SK-N-SH (cell line): ENCODE results near the gene UCK1. TPM values are rescaled to one million over a fixed set of nuclear protein-coding genes. Genes with fewer than 3 reads are reported as not detected.

Experiments used
- CTCF ChIA-PET: fragments of 300-600, 350-600 bp; formaldehyde crosslinking; extraction: SDS; loops from one replicate; lab custom pipeline; 2021; lab: Yijun Ruan, JAX
- POLR2A ChIA-PET: fragments of 350-600 bp; sonication (Branson Sonifier 250); formaldehyde crosslinking; extraction: SDS; loops from one replicate; lab custom pipeline; 2020; ENCODE audit warnings: antibody characterized with exemption, inconsistent platforms; lab: Yijun Ruan, JAX
- DNase-seq: peaks from one replicate; pipeline ENCODE4 v3.0.0; 2012
- H2AFZ ChIP-seq: fragments of 200-600 bp; sonication (generic); 2 replicates; pipeline ENCODE4 v1.8.1; 2016; ENCODE audit warnings: antibody characterized with exemption, mild to moderate bottlenecking, low read depth
- H3F3A ChIP-seq: fragments of 200-600 bp; sonication (generic); replicated peaks from 2 replicates; pipeline ENCODE3; 2016; ENCODE audit warnings: antibody characterized with exemption, mild to moderate bottlenecking; ENCODE audit not compliant: insufficient read depth
- H3K27ac ChIP-seq, 2 experiments: fragments of 200-500 bp in 1 of 2; fragments of 200-600 bp in 1 of 2; sonication (Bioruptor generic) in 1 of 2; sonication (generic), shearing (Covaris generic) in 1 of 2; 2 replicates each; pipeline versions ENCODE4 v1.5.1 to v1.6.1; 2014 to 2016; ENCODE audit warnings: low read depth in 2 of 2, inconsistent platforms in 1 of 2, low read length in 1 of 2, mild to moderate bottlenecking in 1 of 2, mixed read lengths in 1 of 2
- H3K27me3 ChIP-seq: fragments of 200-600 bp; sonication (generic), shearing (Covaris generic); 2 replicates; pipeline ENCODE4 v1.6.1; 2016; ENCODE audit warnings: mixed run types; ENCODE audit not compliant: insufficient read depth
- H3K36me3 ChIP-seq, 2 experiments: fragments of 200-500 bp in 1 of 2; fragments of 200-600 bp in 1 of 2; sonication (Bioruptor generic) in 1 of 2; sonication (generic) in 1 of 2; replicated peaks in 1 of 2; 2 replicates each; pipeline versions ENCODE3 to v1.5.1; 2014 to 2016; ENCODE audit warnings: low read length in 1 of 2, mild to moderate bottlenecking in 1 of 2; ENCODE audit not compliant: insufficient read depth in 2 of 2, control insufficient read depth in 1 of 2
- H3K4me1 ChIP-seq, 2 experiments: fragments of 200-500 bp in 1 of 2; fragments of 200-600 bp in 1 of 2; sonication (Bioruptor generic) in 1 of 2; sonication (generic), shearing (Covaris generic) in 1 of 2; 2 replicates each; pipeline versions ENCODE4 v1.5.1 to v1.6.1; 2014 to 2016; ENCODE audit warnings: low read depth in 1 of 2, low read length in 1 of 2, mixed run types in 1 of 2; ENCODE audit not compliant: insufficient read depth in 2 of 2, control insufficient read depth in 1 of 2
- H3K4me2 ChIP-seq: fragments of 200-600 bp; sonication (generic), shearing (Covaris generic); 2 replicates; pipeline ENCODE4 v1.6.1; 2017; ENCODE audit warnings: mixed run types
- H3K4me3 ChIP-seq, 2 experiments: fragments of 200-500 bp in 1 of 2; fragments of 200-600 bp in 1 of 2; sonication (Bioruptor generic) in 1 of 2; sonication (generic), shearing (Covaris generic) in 1 of 2; 2 replicates each; pipeline versions ENCODE4 v1.5.1 to v1.8.1; 2014 to 2016; ENCODE audit warnings: low read depth in 2 of 2, inconsistent platforms in 1 of 2, low read length in 1 of 2, mild to moderate bottlenecking in 1 of 2, mixed read lengths in 1 of 2, moderate library complexity in 1 of 2
- H3K79me2 ChIP-seq: fragments of 200-600 bp; sonication (generic); 2 replicates; pipeline ENCODE4 v1.8.1; 2017; ENCODE audit warnings: mild to moderate bottlenecking; ENCODE audit not compliant: insufficient read depth
- H3K9ac ChIP-seq: fragments of 200-600 bp; sonication (generic); 2 replicates; pipeline ENCODE4 v1.6.1; 2017; ENCODE audit warnings: mixed run types
- H3K9me2 ChIP-seq: fragments of 200-600 bp; sonication (generic); 2 replicates; pipeline ENCODE4 v1.6.1; 2017; ENCODE audit warnings: mixed run types
- H3K9me3 ChIP-seq: fragments of 200-600 bp; sonication (generic); 2 replicates; pipeline ENCODE4 v1.6.1; 2017; ENCODE audit warnings: mixed run types, mild to moderate bottlenecking, moderate library complexity
- H4K20me1 ChIP-seq: fragments of 200-600 bp; sonication (generic); 2 replicates; pipeline ENCODE4 v1.6.1; 2017; ENCODE audit warnings: mild to moderate bottlenecking, mixed run types; ENCODE audit not compliant: insufficient read depth
- CHD2 ChIP-seq: fragments of 150-350 bp; IDR thresholded peaks from 2 replicates; pipeline ENCODE4 v1.6.1; 2018; ENCODE audit warnings: low read length; ENCODE audit not compliant: partially characterized antibody
- EP300 ChIP-seq, 2 experiments: IDR thresholded peaks; 2 replicates each; pipeline versions ENCODE4 v1.4.0 to v1.6.1; 2012; ENCODE audit warnings: borderline replicate concordance in 1 of 2, low read depth in 1 of 2, low read length in 1 of 2
- GABPA ChIP-seq: IDR thresholded peaks from 2 replicates; pipeline ENCODE4 v1.4.0; 2012; ENCODE audit warnings: low read depth, mild to moderate bottlenecking
- GATA2 ChIP-seq: sonication (generic); formaldehyde crosslinking; IDR thresholded peaks from 2 replicates; pipeline ENCODE4 v1.5.0; 2020; ENCODE audit warnings: mild to moderate bottlenecking, missing genetic modification reagents
- JUND ChIP-seq: IDR thresholded peaks from 2 replicates; pipeline ENCODE4 v1.4.0; 2012
- POLR2AphosphoS5 ChIP-seq: IDR thresholded peaks from 2 replicates; pipeline ENCODE4 v1.6.1; 2012; ENCODE audit warnings: low read depth, low read length
- RFX5 ChIP-seq: IDR thresholded peaks from 2 replicates; pipeline ENCODE4 v1.6.1; 2012; ENCODE audit warnings: mild to moderate bottlenecking, improper control_type of control experiment, low read length
- YY1 ChIP-seq: IDR thresholded peaks from 2 replicates; pipeline ENCODE4 v1.4.0; 2012; ENCODE audit warnings: low read depth, mild to moderate bottlenecking
- WGBS: methylation state at CpG from one replicate; pipeline ENCODE4 v1.1.6; 2017; ENCODE audit warnings: low lambda C conversion rate; 5-methylcytosine and 5-hydroxymethylcytosine counted together
- polyA plus RNA-seq, 3 experiments: library from polyadenylated mRNA; depleted of rRNA; stranded (reverse); fragments of >200 nt; gene quantifications; 2 replicates each; pipeline ENCODE4 v1.2.3, GENCODE V29; 2012
- TF ChIP-seq, protein P1 (sequence below): fragments of 150-350 bp; IDR thresholded peaks from 2 replicates; pipeline ENCODE4 v1.6.1; 2017; ENCODE audit warnings: antibody characterized with exemption, low read length, low read depth, borderline replicate concordance
- TF ChIP-seq, protein P2 (sequence below): IDR thresholded peaks from 2 replicates; pipeline ENCODE4 v1.4.0; 2012; ENCODE audit warnings: low read depth
- TF ChIP-seq, protein P3 (sequence below): IDR thresholded peaks from 2 replicates; pipeline ENCODE4; 2012

Gene UCK1
- polyA plus RNA-seq, 1 of the 3 experiments (the other 2 are of a cell fraction), result 32.9 TPM

DNA sequence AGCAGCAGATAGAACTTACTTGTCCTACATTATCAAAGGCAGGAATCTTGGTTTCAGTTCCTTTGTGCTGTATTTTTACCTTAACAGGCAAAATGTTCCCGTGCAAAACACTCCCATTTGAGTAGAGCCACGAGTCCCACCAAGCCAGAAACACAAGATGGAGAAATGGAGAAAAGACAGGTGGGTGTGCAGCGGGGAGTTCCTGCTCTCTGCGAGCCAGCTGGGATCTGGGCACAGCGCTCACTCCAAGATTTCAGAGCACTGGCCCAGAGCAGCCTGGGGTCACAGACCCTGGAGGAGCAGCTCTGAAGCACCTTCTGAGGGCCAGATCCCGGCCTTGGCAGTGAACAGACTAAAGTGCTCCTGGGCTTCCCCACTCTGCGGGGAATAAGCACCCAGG is 2.9 kb downstream of the UCK1 start:
- Histone ChIP-seq H3K79me2 (peaks cover 16% of the 10 kb centered on the region; the same call in 1 of the 2 replicates), H3K27ac (no peak overlapping the region), H3K4me1 (peaks cover 0 to 12% of the 10 kb centered on the region in 2 experiments; a peak in 1 of 4 replicates), H3K9ac (no peak overlapping the region), H3K4me2 (no peak overlapping the region), H3K9me3 (no peaks in the 10 kb centered on the region), H3K36me3 (peaks cover 5 to 45% of the 10 kb centered on the region in 2 experiments), H3K27me3 (no peaks in the 10 kb centered on the region), H3F3A (no peaks in the 10 kb centered on the region), H4K20me1 (no peaks in the 10 kb centered on the region), H3K9me2 (no peaks in the 10 kb centered on the region), H3K4me3 (no peak overlapping the region), H2AFZ (no peak overlapping the region)
- ChIA-PET POLR2A (no interaction called here), CTCF (interaction anchor here (0.8 to 1.9 kb wide), 2 partner anchors 178 to 203 kb away, joined by 3 to 8 read pairs; no protein-coding TSS in a partner anchor)
- WGBS, result 90% methylated on average over 7 of the region's 7 CpGs
- TF ChIP-seq, protein P1, sequence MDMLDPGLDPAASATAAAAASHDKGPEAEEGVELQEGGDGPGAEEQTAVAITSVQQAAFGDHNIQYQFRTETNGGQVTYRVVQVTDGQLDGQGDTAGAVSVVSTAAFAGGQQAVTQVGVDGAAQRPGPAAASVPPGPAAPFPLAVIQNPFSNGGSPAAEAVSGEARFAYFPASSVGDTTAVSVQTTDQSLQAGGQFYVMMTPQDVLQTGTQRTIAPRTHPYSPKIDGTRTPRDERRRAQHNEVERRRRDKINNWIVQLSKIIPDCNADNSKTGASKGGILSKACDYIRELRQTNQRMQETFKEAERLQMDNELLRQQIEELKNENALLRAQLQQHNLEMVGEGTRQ, result no peak
- TF ChIP-seq, protein P2, sequence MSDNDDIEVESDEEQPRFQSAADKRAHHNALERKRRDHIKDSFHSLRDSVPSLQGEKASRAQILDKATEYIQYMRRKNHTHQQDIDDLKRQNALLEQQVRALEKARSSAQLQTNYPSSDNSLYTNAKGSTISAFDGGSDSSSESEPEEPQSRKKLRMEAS, result no peak
- TF ChIP-seq RFX5, result no peak
- no peak for TF ChIP-seq CHD2
- TF ChIP-seq GATA2 (CRISPR knock-in tag), result no peak
- TF ChIP-seq POLR2AphosphoS5, result no peak
- no peak for TF ChIP-seq EP300 (IDR thresholded peaks at IDR 0.05; ENCODE audit: borderline replicate concordance in 1 of 2, low read depth in 1 of 2, low read length in 1 of 2)
- no peak for DNase-seq

DNA sequence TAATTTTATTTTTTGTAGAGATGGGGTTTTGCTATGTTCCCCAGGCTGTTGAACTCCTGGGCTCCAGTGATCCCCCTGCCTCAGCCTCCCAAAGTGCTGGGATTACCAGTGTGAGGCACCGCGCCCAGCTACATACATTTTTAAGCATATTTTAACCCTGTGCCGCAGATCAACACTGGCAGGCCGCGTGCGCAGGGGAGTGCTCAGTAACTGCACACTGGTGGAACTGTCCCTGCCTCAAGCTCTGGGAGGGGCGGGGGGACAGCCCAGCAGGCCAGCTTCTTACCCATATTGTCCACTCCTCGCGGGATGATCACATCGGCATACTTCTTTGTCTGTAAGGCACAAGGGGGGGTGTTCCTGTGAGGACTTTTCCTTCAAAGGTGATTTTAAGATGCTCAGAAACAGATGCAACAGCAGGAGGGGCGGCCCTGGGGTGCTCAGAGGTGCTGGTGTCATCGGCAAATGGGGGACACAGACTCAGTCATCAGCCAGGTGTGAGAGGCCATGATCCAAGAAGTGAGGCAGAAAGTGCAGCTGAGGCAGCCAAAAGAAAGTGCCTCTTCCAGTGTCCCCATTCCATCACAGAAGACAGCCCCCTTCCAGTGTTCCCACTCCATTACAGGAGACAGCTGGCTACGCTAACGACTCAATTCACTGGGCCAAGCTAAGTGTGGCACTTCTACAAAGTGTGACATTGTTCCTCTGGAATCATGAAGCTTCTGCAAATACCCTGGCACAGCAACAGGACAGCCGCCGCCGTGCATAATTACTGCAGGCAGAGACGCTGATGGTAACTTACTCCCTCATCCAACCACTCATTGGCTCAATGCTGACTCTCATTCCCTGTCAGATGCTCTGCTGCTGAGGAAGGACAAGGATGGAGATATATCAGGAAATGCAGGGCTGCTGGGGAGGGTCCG is 5.2 kb downstream of the UCK1 start:
- Histone ChIP-seq H3K79me2 (peaks cover 14% of the 10 kb centered on the region; the same call in 1 of the 2 replicates), H3K9me2 (no peaks in the 10 kb centered on the region), H3K27me3 (no peaks in the 10 kb centered on the region), H3K4me2 (no peak overlapping the region), H3K4me1 (peaks cover 0 to 9% of the 10 kb centered on the region in 2 experiments; a peak in 1 of 4 replicates), H4K20me1 (no peaks in the 10 kb centered on the region), H3K9me3 (no peaks in the 10 kb centered on the region), H3K4me3 (no peak overlapping the region), H2AFZ (no peak overlapping the region), H3F3A (no peaks in the 10 kb centered on the region), H3K27ac (no peak overlapping the region), H3K9ac (no peak overlapping the region), H3K36me3 (peaks cover 5 to 62% of the 10 kb centered on the region in 2 experiments)
- TF ChIP-seq, protein P3, sequence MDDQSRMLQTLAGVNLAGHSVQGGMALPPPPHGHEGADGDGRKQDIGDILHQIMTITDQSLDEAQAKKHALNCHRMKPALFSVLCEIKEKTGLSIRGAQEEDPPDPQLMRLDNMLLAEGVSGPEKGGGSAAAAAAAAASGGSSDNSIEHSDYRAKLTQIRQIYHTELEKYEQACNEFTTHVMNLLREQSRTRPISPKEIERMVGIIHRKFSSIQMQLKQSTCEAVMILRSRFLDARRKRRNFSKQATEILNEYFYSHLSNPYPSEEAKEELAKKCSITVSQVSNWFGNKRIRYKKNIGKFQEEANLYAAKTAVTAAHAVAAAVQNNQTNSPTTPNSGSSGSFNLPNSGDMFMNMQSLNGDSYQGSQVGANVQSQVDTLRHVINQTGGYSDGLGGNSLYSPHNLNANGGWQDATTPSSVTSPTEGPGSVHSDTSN, result no peak
- no peak for TF ChIP-seq YY1
- TF ChIP-seq JUND, result no peak
- no peak for TF ChIP-seq GABPA
- CTCF ChIA-PET, result interaction anchor here (0.9 kb wide), 1 partner anchor 22 kb away, joined by 4 read pairs; no protein-coding TSS in a partner anchor
- WGBS, result 91% methylated on average over 19 of the region's 19 CpGs
- DNase-seq, result no peak
- POLR2A ChIA-PET, result no interaction called here
